Parathyroid adenoma (tissue), 2 donors: Measurements from ENCODE around the gene TNFAIP8.
A peak's percentile ranks its signal among the peaks of the same experiment; 100 is the strongest.

Experiments
- H2AFZ ChIP-seq: fragments of 300-600 bp; sonication (generic); one replicate; pipeline ENCODE4 v1.7.0; 2017; ENCODE audit warnings: antibody characterized with exemption, mild to moderate bottlenecking
- H3K27ac ChIP-seq: fragments of 300-600 bp; sonication (generic); one replicate; pipeline ENCODE4 v1.7.0; 2017
- H3K27me3 ChIP-seq: fragments of 300-600 bp; sonication (generic); one replicate; pipeline ENCODE4 v1.7.0; 2017; ENCODE audit warnings: low read length; ENCODE audit not compliant: control insufficient read depth, insufficient read depth
- H3K36me3 ChIP-seq: fragments of 300-600 bp; sonication (generic); one replicate; pipeline ENCODE4 v1.7.0; 2017; ENCODE audit warnings: low read length; ENCODE audit not compliant: control insufficient read depth, insufficient read depth
- H3K4me1 ChIP-seq: fragments of 300-600 bp; sonication (generic); one replicate; pipeline ENCODE4 v1.7.0; 2017; ENCODE audit warnings: control low read depth
- H3K4me2 ChIP-seq: fragments of 300-600 bp; sonication (generic); one replicate; pipeline ENCODE4 v1.7.0; 2017; ENCODE audit warnings: low read length
- H3K4me3 ChIP-seq: fragments of 300-600 bp; sonication (generic); one replicate; pipeline ENCODE4 v1.7.0; 2017; ENCODE audit warnings: low read depth, low read length
- H3K79me2 ChIP-seq: fragments of 300-600 bp; sonication (generic); one replicate; pipeline ENCODE4 v1.7.0; 2017; ENCODE audit warnings: control low read depth
- H3K9ac ChIP-seq: fragments of 300-600 bp; sonication (generic); one replicate; pipeline ENCODE4 v1.7.0; 2017; ENCODE audit warnings: mild to moderate bottlenecking
- H3K9me3 ChIP-seq: fragments of 300-600 bp; sonication (generic); one replicate; pipeline ENCODE4 v1.7.0; 2017; ENCODE audit warnings: low read length; ENCODE audit not compliant: control insufficient read depth
- TF ChIP-seq, protein P1 (sequence below): fragments of 300-600 bp; sonication (generic); IDR thresholded peaks from one replicate; pipeline ENCODE4 v1.7.0; 2017; ENCODE audit warnings: antibody characterized with exemption, mild to moderate bottlenecking
- donor health status: primary hyperparathyroidism.

Gene TNFAIP8

GRCh38 chr5:119321569-119322311 lies 34.1 kb upstream of the TNFAIP8 start:
- Histone ChIP-seq H3K4me1 (no peaks in the 10 kb centered on the region), H3K4me3 (no peak overlapping the region), H3K9ac (no peak overlapping the region), H3K27ac (no peak overlapping the region), H3K27me3 (no peaks in the 10 kb centered on the region), H2AFZ (no peak overlapping the region), H3K79me2 (no peaks in the 10 kb centered on the region), H3K36me3 (no peaks in the 10 kb centered on the region), H3K4me2 (no peak overlapping the region), H3K9me3 (no peaks in the 10 kb centered on the region)
- TF ChIP-seq, protein P1, sequence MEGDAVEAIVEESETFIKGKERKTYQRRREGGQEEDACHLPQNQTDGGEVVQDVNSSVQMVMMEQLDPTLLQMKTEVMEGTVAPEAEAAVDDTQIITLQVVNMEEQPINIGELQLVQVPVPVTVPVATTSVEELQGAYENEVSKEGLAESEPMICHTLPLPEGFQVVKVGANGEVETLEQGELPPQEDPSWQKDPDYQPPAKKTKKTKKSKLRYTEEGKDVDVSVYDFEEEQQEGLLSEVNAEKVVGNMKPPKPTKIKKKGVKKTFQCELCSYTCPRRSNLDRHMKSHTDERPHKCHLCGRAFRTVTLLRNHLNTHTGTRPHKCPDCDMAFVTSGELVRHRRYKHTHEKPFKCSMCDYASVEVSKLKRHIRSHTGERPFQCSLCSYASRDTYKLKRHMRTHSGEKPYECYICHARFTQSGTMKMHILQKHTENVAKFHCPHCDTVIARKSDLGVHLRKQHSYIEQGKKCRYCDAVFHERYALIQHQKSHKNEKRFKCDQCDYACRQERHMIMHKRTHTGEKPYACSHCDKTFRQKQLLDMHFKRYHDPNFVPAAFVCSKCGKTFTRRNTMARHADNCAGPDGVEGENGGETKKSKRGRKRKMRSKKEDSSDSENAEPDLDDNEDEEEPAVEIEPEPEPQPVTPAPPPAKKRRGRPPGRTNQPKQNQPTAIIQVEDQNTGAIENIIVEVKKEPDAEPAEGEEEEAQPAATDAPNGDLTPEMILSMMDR, result no peak

- H2AFZ ChIP-seq, result peak overlapping the region; percentile 6
- no peaks in the 10 kb centered on the region for H3K4me1 ChIP-seq
- H3K79me2 ChIP-seq, result no peaks in the 10 kb centered on the region
- H3K27ac ChIP-seq, result no peak overlapping the region
- H3K4me3 ChIP-seq, result no peak overlapping the region
- TF ChIP-seq, protein P1, result no peak
- no peak overlapping the region for H3K9ac ChIP-seq
- H3K9me3 ChIP-seq, result no peaks in the 10 kb centered on the region
- H3K36me3 ChIP-seq, result no peaks in the 10 kb centered on the region
- H3K27me3 ChIP-seq, result no peaks in the 10 kb centered on the region
- H3K4me2 ChIP-seq, result no peak overlapping the region
Measured at GRCh38 chr5:119322312-119322947, 33.4 kb upstream of the TNFAIP8 start.

- H2AFZ ChIP-seq, result no peak overlapping the region
- H3K79me2 ChIP-seq, result no peaks in the 10 kb centered on the region
- no peak overlapping the region for H3K4me3 ChIP-seq
- no peaks in the 10 kb centered on the region for H3K36me3 ChIP-seq
- H3K27ac ChIP-seq, result no peak overlapping the region
- no peaks in the 10 kb centered on the region for H3K9me3 ChIP-seq
- no peak overlapping the region for H3K4me2 ChIP-seq
- no peaks in the 10 kb centered on the region for H3K4me1 ChIP-seq
- TF ChIP-seq, protein P1, result no peak
- H3K27me3 ChIP-seq, result no peaks in the 10 kb centered on the region
- no peak overlapping the region for H3K9ac ChIP-seq
Measured at GRCh38 chr5:119322948-119323537, 32.8 kb upstream of the TNFAIP8 start.

GRCh38 chr5:119323601-119324000 lies 32.2 kb upstream of the TNFAIP8 start:
- Histone ChIP-seq H3K36me3 (no peaks in the 10 kb centered on the region), H3K27ac (no peak overlapping the region), H3K79me2 (no peaks in the 10 kb centered on the region), H3K27me3 (no peaks in the 10 kb centered on the region), H3K9ac (no peak overlapping the region), H3K4me2 (no peak overlapping the region), H2AFZ (peak overlapping the region; percentile 6), H3K4me1 (no peaks in the 10 kb centered on the region), H3K9me3 (no peaks in the 10 kb centered on the region), H3K4me3 (no peak overlapping the region)
- TF ChIP-seq, protein P1, result no peak
